H1 (cell line): ENCODE results near the gene GPR179. TPM values are rescaled to one million over a fixed set of nuclear protein-coding genes. Genes with fewer than 3 reads are reported as not detected.
"Not testable (repeated sequence)": the region's sequence is repeated elsewhere in the genome, so short reads cannot be mapped to it uniquely, and the experiment has no call there.

Experiments used
- CTCF ChIA-PET: fragments of 300-600 bp; sonication (Branson Sonifier 250); formaldehyde crosslinking; loops from one replicate; lab custom pipeline; 2021; ENCODE audit not compliant: partially characterized antibody; lab: Charles Lee
- POLR2A ChIA-PET: fragments of 300-600 bp; sonication (Branson Sonifier 250); formaldehyde crosslinking; loops from one replicate; lab custom pipeline; 2021; ENCODE audit warnings: inconsistent platforms; ENCODE audit not compliant: partially characterized antibody; lab: Charles Lee
- DNase-seq, 2 experiments: peaks; one replicate each; pipeline versions ENCODE4 v3.0.0 to v3.0.0-alpha.2; 2010 to 2022; ENCODE audit warnings: low spot score in 2 of 2, low read depth in 1 of 2, mixed read lengths in 1 of 2
- FAIRE-seq: peaks from 2 replicates; lab custom pipeline; 2011; peaks lifted over from hg19 to GRCh38; lab: Jason Lieb, UNC
- H2AFZ ChIP-seq: 2 replicates; pipeline ENCODE4 v1.8.1; 2012; ENCODE audit warnings: low read length, inconsistent platforms
- H2AK5ac ChIP-seq: 2 replicates; pipeline ENCODE4 v1.6.1; 2013; ENCODE audit warnings: low read depth, low read length
- H2BK120ac ChIP-seq: replicated peaks from 2 replicates; pipeline ENCODE3; 2013; ENCODE audit warnings: low read depth, low read length, inconsistent platforms
- H2BK12ac ChIP-seq: 2 replicates; pipeline ENCODE4 v1.6.1; 2013; ENCODE audit warnings: low read depth, low read length
- H2BK15ac ChIP-seq: 2 replicates; pipeline ENCODE4 v1.6.1; 2013; ENCODE audit warnings: low read length
- H2BK20ac ChIP-seq: 2 replicates; pipeline ENCODE4 v1.6.1; 2013; ENCODE audit warnings: low read length
- H2BK5ac ChIP-seq: 2 replicates; pipeline ENCODE4 v1.6.1; 2013; ENCODE audit warnings: low read depth, low read length
- H3K14ac ChIP-seq: 2 replicates; pipeline ENCODE4 v1.6.1; 2013; ENCODE audit warnings: inconsistent platforms; ENCODE audit not compliant: insufficient read length
- H3K18ac ChIP-seq: 2 replicates; pipeline ENCODE4 v1.6.1; 2013; ENCODE audit warnings: low read length; ENCODE audit errors: extremely low read depth
- H3K23ac ChIP-seq: 2 replicates; pipeline ENCODE4 v1.6.1; 2013; ENCODE audit warnings: inconsistent platforms; ENCODE audit not compliant: insufficient read length
- H3K23me2 ChIP-seq: 2 replicates; pipeline ENCODE4 v1.6.1; 2013; ENCODE audit warnings: low read depth, low read length
- H3K27ac ChIP-seq: 2 replicates; pipeline ENCODE4 v1.6.1; 2011; ENCODE audit warnings: low read depth, low read length, inconsistent platforms
- H3K27me3 ChIP-seq, 4 experiments: replicated peaks in 1 of 4; 1 replicate in 1 of 4; 2 replicates in 3 of 4; pipeline versions ENCODE4 v1.6.1 to v1.8.1; 2011 to 2013; ENCODE audit warnings: low read length in 3 of 4, mild to moderate bottlenecking in 3 of 4, inconsistent platforms in 2 of 4, mixed read lengths in 2 of 4, moderate library complexity in 1 of 4; ENCODE audit not compliant: control insufficient read depth in 3 of 4, insufficient read depth in 3 of 4; ENCODE audit errors: extremely low read depth in 1 of 4
- H3K36me3 ChIP-seq, 4 experiments: 2 replicates each; pipeline versions ENCODE4 v1.6.1 to v1.8.1; 2011 to 2013; ENCODE audit warnings: mild to moderate bottlenecking in 4 of 4, low read length in 3 of 4, moderate library complexity in 2 of 4, control low read depth in 1 of 4, inconsistent platforms in 1 of 4; ENCODE audit not compliant: insufficient read depth in 4 of 4, control insufficient read depth in 2 of 4
- H3K4ac ChIP-seq: replicated peaks from 2 replicates; pipeline ENCODE3; 2013; ENCODE audit warnings: low read length, low read depth, mixed read lengths, inconsistent platforms; ENCODE audit not compliant: insufficient read length
- H3K4me1 ChIP-seq, 4 experiments: replicated peaks in 1 of 4; 1 replicate in 1 of 4; 2 replicates in 3 of 4; pipeline versions ENCODE4 v1.6.1 to v1.8.1; 2011 to 2013; ENCODE audit warnings: low read length in 3 of 4, inconsistent platforms in 2 of 4, mixed read lengths in 1 of 4; ENCODE audit not compliant: insufficient read depth in 4 of 4, control insufficient read depth in 3 of 4
- H3K4me2 ChIP-seq, 2 experiments: 2 replicates each; pipeline versions ENCODE4 v1.6.1 to v1.8.1; 2011 to 2013; ENCODE audit warnings: low read depth in 2 of 2, low read length in 2 of 2, control low read depth in 1 of 2, inconsistent platforms in 1 of 2, mild to moderate bottlenecking in 1 of 2; ENCODE audit not compliant: insufficient read depth in 1 of 2
- H3K4me3 ChIP-seq, 4 experiments: fragments of 200-600, 300-600 bp in 1 of 4; sonication (generic), shearing (Covaris generic), sonication (Bioruptor Twin) in 1 of 4; 2 replicates each; pipeline versions ENCODE4 v1.5.1 to v1.8.1; 2011 to 2016; ENCODE audit warnings: low read length in 4 of 4, low read depth in 3 of 4, control low read depth in 2 of 4, inconsistent platforms in 2 of 4, mild to moderate bottlenecking in 2 of 4, mixed read lengths in 1 of 4, moderate library complexity in 1 of 4; ENCODE audit not compliant: insufficient read depth in 2 of 4; ENCODE audit errors: extremely low read depth in 1 of 4
- H3K56ac ChIP-seq: replicated peaks from 2 replicates; pipeline ENCODE3; 2013; ENCODE audit warnings: low read depth, mild to moderate bottlenecking, mixed read lengths, low read length, inconsistent platforms; ENCODE audit not compliant: insufficient read length
- H3K79me1 ChIP-seq: 2 replicates; pipeline ENCODE4 v1.6.1; 2013; ENCODE audit warnings: low read depth, low read length, control low read depth
- H3K79me2 ChIP-seq, 2 experiments: 2 replicates each; pipeline versions ENCODE4 v1.6.1 to v1.8.1; 2012 to 2013; ENCODE audit warnings: low read length in 2 of 2, mild to moderate bottlenecking in 2 of 2, inconsistent platforms in 1 of 2; ENCODE audit not compliant: insufficient read depth in 2 of 2, control insufficient read depth in 1 of 2
- H3K9ac ChIP-seq, 4 experiments: replicated peaks in 1 of 4; 1 replicate in 1 of 4; 2 replicates in 3 of 4; pipeline versions ENCODE4 v1.6.1 to v1.8.1; 2011 to 2013; ENCODE audit warnings: low read depth in 3 of 4, low read length in 3 of 4, control low read depth in 2 of 4, mild to moderate bottlenecking in 2 of 4, moderate library complexity in 2 of 4, inconsistent platforms in 1 of 4; ENCODE audit errors: extremely low read depth in 1 of 4
- H3K9me3 ChIP-seq, 2 experiments: 2 replicates each; pipeline versions ENCODE4 v1.6.1 to v1.8.1; 2012 to 2013; ENCODE audit warnings: mild to moderate bottlenecking in 2 of 2, moderate library complexity in 2 of 2, control low read depth in 1 of 2, inconsistent platforms in 1 of 2, low read depth in 1 of 2, low read length in 1 of 2, mixed read lengths in 1 of 2; ENCODE audit not compliant: insufficient read depth in 2 of 2
- H4K20me1 ChIP-seq, 2 experiments: replicated peaks in 1 of 2; 2 replicates each; pipeline versions ENCODE3 to v1.8.1; 2011 to 2013; ENCODE audit warnings: inconsistent platforms in 2 of 2, low read length in 2 of 2, mild to moderate bottlenecking in 1 of 2; ENCODE audit not compliant: insufficient read depth in 2 of 2, control insufficient read depth in 1 of 2
- H4K5ac ChIP-seq: 2 replicates; pipeline ENCODE4 v1.6.1; 2013; ENCODE audit warnings: low read length, low read depth, mixed read lengths, inconsistent platforms; ENCODE audit not compliant: insufficient read length
- H4K8ac ChIP-seq: 2 replicates; pipeline ENCODE4 v1.8.0; 2013; ENCODE audit warnings: mild to moderate bottlenecking, moderate library complexity, low read length, inconsistent platforms; ENCODE audit not compliant: insufficient read depth; ENCODE audit errors: extremely low read depth
- H4K91ac ChIP-seq: replicated peaks from 2 replicates; pipeline ENCODE3; 2013; ENCODE audit warnings: low read length, mixed read lengths, inconsistent platforms; ENCODE audit not compliant: insufficient read length
- WGBS, 2 experiments: shearing (Covaris generic) in 1 of 2; methylation state at CpG; one replicate each; pipeline versions ENCODE4 v1.1.6 to v1.1.7; 2013 to 2015; ENCODE audit warnings: low lambda C conversion rate in 2 of 2, mixed read lengths in 2 of 2, inconsistent platforms in 1 of 2, low coverage in 1 of 2, missing lambda C conversion rate in 1 of 2; ENCODE audit not compliant: insufficient replicate concordance in 2 of 2, insufficient coverage in 1 of 2, insufficient read length in 1 of 2; ENCODE audit errors: extremely low coverage in 1 of 2, missing lambda C conversion rate in 1 of 2; 5-methylcytosine and 5-hydroxymethylcytosine counted together
- polyA plus RNA-seq, 7 experiments: library from polyadenylated mRNA; depleted of rRNA in 3 of 7; stranded (reverse) in 5 of 7; unstranded in 2 of 7; fragments of >200 nt in 5 of 7; fragments of 200-250 nt in 2 of 7; gene quantifications; 1 replicate in 5 of 7; 2 replicates in 1 of 7; 4 replicates in 1 of 7; pipeline versions ENCODE4 v1.2.1 to v1.2.3, GENCODE V29; 2011 to 2013; ENCODE audit warnings: missing spikeins in 2 of 7, mixed read lengths in 2 of 7
- total RNA-seq: library from RNA; stranded (reverse); fragmentation: NEBNext Ultra II Directional; extraction: Animal tissue kit (Norgen Biotek cat#: 25700); gene quantifications from 2 replicates; pipeline ENCODE4 v1.2.1, GENCODE V29; 2021

The GPR179 gene
- total and polyA plus RNA-seq, 2 of the 8 experiments (the other 6 are each of a cell fraction or from before 2014, with no cell fraction given): 0.02 to 0.07 TPM

DNA sequence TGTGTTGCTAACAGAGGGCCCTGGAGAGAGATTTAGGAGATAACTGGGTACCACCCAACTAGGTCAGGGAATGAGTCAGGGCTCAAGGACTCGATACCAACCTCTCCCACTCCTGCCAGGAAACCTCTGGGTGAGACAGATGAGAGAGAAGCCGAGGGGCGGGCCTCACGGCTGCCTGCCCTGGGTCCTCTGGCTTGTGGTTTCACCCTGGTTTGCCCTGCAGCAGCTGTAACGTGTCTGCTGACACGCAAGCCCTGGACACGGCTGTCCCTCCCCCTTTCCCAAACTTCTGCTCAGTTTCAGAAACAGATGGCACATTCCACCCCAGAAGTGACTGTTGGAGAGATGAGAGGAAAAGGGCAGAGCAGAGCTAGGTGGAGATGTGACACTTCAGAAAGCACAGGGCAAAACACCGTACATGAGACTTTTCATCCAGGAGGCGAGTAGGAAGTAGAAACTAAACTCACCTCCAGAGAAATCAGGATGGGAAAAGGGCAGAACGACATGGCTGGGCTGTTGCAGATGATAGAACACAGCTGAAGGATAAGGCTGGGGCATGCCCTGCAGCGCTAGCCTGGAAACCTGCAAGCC, 57.2 kb downstream of the GPR179 start:
- H3K27ac ChIP-seq, H3K18ac ChIP-seq, POLR2A ChIA-PET, H3K36me3 ChIP-seq, H2BK5ac ChIP-seq, H3K4me1 ChIP-seq, H3K79me2 ChIP-seq, H3K79me1 ChIP-seq, H3K4me3 ChIP-seq, H3K23me2 ChIP-seq, H4K20me1 ChIP-seq, H2AFZ ChIP-seq, H4K8ac ChIP-seq, FAIRE-seq, H3K56ac ChIP-seq, H3K4me2 ChIP-seq, H2AK5ac ChIP-seq, H2BK120ac ChIP-seq, H3K23ac ChIP-seq, H3K27me3 ChIP-seq, H3K9ac ChIP-seq, H2BK15ac ChIP-seq, H4K5ac ChIP-seq, H2BK20ac ChIP-seq, CTCF ChIA-PET, H4K91ac ChIP-seq, DNase-seq, H3K14ac ChIP-seq, H3K4ac ChIP-seq, H3K9me3 ChIP-seq, H2BK12ac ChIP-seq: not testable (repeated sequence)
- 75% methylated on average over 6 of the region's 11 CpGs; no CpG with 5 or more reads in 1 of the 2 experiments for WGBS, 2 experiments

DNA sequence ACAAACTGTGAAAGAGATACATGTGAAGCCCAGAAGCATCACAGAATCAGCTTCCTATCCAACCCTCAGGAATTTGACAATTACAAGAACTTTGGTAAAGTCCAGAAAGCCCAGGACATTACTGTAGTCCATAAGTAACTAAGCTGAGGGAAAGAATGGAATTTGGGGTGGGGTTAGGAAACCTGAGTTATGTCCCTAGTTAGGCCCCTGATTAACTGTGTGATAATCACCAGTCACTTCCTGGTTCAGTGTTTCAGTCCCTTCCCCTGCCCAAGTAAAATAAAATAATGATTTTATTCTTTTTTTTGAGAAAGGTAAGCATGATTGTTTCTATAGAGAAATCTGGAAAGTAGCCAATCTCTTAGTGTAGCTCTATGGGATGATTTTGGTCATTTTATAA, 57.8 kb downstream of the GPR179 start:
- H2BK20ac ChIP-seq, H3K4me1 ChIP-seq, H4K8ac ChIP-seq, H3K79me1 ChIP-seq, H3K4ac ChIP-seq, POLR2A ChIA-PET, H3K18ac ChIP-seq, DNase-seq, H4K91ac ChIP-seq, H3K27me3 ChIP-seq, H3K27ac ChIP-seq, H3K56ac ChIP-seq, H3K36me3 ChIP-seq, H3K4me2 ChIP-seq, H2BK12ac ChIP-seq, H2AK5ac ChIP-seq, H3K79me2 ChIP-seq, H3K14ac ChIP-seq, H4K20me1 ChIP-seq, H3K23me2 ChIP-seq, H2BK120ac ChIP-seq, H3K23ac ChIP-seq, H3K9me3 ChIP-seq, FAIRE-seq, H3K4me3 ChIP-seq, H2BK15ac ChIP-seq, H4K5ac ChIP-seq, CTCF ChIA-PET, H2BK5ac ChIP-seq, H3K9ac ChIP-seq, H2AFZ ChIP-seq: not testable (repeated sequence)
